ENCODE data around the gene KCND3. TPM values are rescaled to one million over a fixed set of nuclear protein-coding genes. Genes with fewer than 3 reads are reported as not detected.

Gene KCND3
- total and polyA plus RNA-seq, 2 of the 4 experiments (the other 2 are of a cell fraction) = under 0.01 to 0.03 TPM

- H3K27me3 ChIP-seq (ENCODE audit: control insufficient read depth, insufficient read depth, low read length) = peaks cover 41% of the 10 kb centered on the region
- H2AK5ac ChIP-seq (ENCODE audit: low read depth, low read length) = no peak overlapping the region
- no peak overlapping the region for H2BK120ac ChIP-seq (ENCODE audit: low read depth, low read length)
- no peaks in the 10 kb centered on the region for H3K36me3 ChIP-seq (ENCODE audit: control insufficient read depth, insufficient read depth, low read length)
- no peak overlapping the region for H3K4me3 ChIP-seq (ENCODE audit: insufficient read depth, low read depth, low read length)
- H2BK5ac ChIP-seq (ENCODE audit: low read depth, low read length, poor library complexity, severe bottlenecking) = no peak overlapping the region
- no peak overlapping the region for H3K9ac ChIP-seq (ENCODE audit: low read depth, low read length)
- no peaks in the 10 kb centered on the region for H3K79me1 ChIP-seq (ENCODE audit: low read depth in 1 of 2, low read length in 2 of 2)
- no peaks in the 10 kb centered on the region for H4K20me1 ChIP-seq (ENCODE audit: insufficient read depth, low read length)
- no peak overlapping the region for H3K4ac ChIP-seq (ENCODE audit: low read depth, low read length)
- ChIA-PET POLR2A (ENCODE audit: unreplicated experiment) (no interaction called here), CTCF (no interaction called here)
- TF ChIP-seq CHD1 (IDR thresholded peaks at IDR 0.05; ENCODE audit: low read depth, low read length) = no peak
- no peak for TF ChIP-seq POLR2A (IDR thresholded peaks at IDR 0.05; ENCODE audit: low read depth, low read length)
- TF ChIP-seq, protein P1, sequence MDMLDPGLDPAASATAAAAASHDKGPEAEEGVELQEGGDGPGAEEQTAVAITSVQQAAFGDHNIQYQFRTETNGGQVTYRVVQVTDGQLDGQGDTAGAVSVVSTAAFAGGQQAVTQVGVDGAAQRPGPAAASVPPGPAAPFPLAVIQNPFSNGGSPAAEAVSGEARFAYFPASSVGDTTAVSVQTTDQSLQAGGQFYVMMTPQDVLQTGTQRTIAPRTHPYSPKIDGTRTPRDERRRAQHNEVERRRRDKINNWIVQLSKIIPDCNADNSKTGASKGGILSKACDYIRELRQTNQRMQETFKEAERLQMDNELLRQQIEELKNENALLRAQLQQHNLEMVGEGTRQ (IDR thresholded peaks at IDR 0.05; ENCODE audit: low read depth, low read length) = no peak
- TF ChIP-seq RCOR1 (IDR thresholded peaks at IDR 0.05; ENCODE audit: insufficient replicate concordance, low read length) = no peak
- no peak for TF ChIP-seq FOS (IDR thresholded peaks at IDR 0.05; ENCODE audit: low read depth, low read length)
- TF ChIP-seq BHLHE40 (IDR thresholded peaks at IDR 0.05; ENCODE audit: low read depth, low read length) = no peak
- TF ChIP-seq CTCF (conservative IDR thresholded peaks at IDR 0.05; ENCODE audit: low read depth, low read length) = no peak
- no peak for TF ChIP-seq MXI1 (IDR thresholded peaks at IDR 0.05; ENCODE audit: borderline replicate concordance, low read depth, low read length)
- no peak for TF ChIP-seq SMC3 (IDR thresholded peaks at IDR 0.05; ENCODE audit: low read depth, low read length)
- TF ChIP-seq RAD21 (IDR thresholded peaks at IDR 0.05; ENCODE audit: low read length) = no peak
- no peak for TF ChIP-seq MAZ (IDR thresholded peaks at IDR 0.05; ENCODE audit: borderline replicate concordance, low read depth, low read length)
- TF ChIP-seq RFX5 (IDR thresholded peaks at IDR 0.05; ENCODE audit: low read depth, low read length) = no peak
- TF ChIP-seq NFE2L2 (IDR thresholded peaks at IDR 0.05; ENCODE audit: low read depth, low read length) = no peak
- no peak for TF ChIP-seq MAFK (IDR thresholded peaks at IDR 0.05; ENCODE audit: low read depth, low read length)
- TF ChIP-seq CEBPB (IDR thresholded peaks at IDR 0.05; ENCODE audit: low read depth, low read length) = no peak
- no peak overlapping the region for H4K8ac ChIP-seq (ENCODE audit: low read depth in 2 of 2, low read length in 2 of 2)
- H2BK15ac ChIP-seq (ENCODE audit: low read depth, low read length) = no peak overlapping the region
- H4K91ac ChIP-seq (ENCODE audit: insufficient read depth, low read depth, low read length) = no peak overlapping the region
- H4K5ac ChIP-seq (ENCODE audit: low read depth, low read length) = no peak overlapping the region
- no peak overlapping the region for H3K56ac ChIP-seq (ENCODE audit: extremely low read depth, insufficient read depth, low read length)
- no peak for ATAC-seq (ENCODE audit: low read depth)
- in situ Hi-C loops (cut with MboI; ENCODE audit: low sequenced_read_pairs) = no loop called here
- H3K9me1 ChIP-seq (ENCODE audit: insufficient read depth, low read length) = no peaks in the 10 kb centered on the region
- no peaks in the 10 kb centered on the region for H3K9me3 ChIP-seq (ENCODE audit: control insufficient read depth, insufficient read depth, low read length)
- H3K23ac ChIP-seq (ENCODE audit: low read depth, low read length) = no peak overlapping the region
- H2AK9ac ChIP-seq (replicated peaks; ENCODE audit: low read depth, low read length, poor library complexity) = no peak overlapping the region
- H3K4me1 ChIP-seq (ENCODE audit: control insufficient read depth, insufficient read depth, low read length) = peaks cover 2% of the 10 kb centered on the region; the same call in 1 of the 2 replicates
- H2BK20ac ChIP-seq (ENCODE audit: low read depth, low read length) = no peak overlapping the region
- intact Hi-C loops (cut with micrococcal nuclease) = no loop called here
- dilution Hi-C loops (cut with HindIII; ENCODE audit: low sequenced_read_pairs, unreplicated experiment) = no loop called here
- no peak for DNase-seq
- no peak overlapping the region for H2AFZ ChIP-seq (replicated peaks; ENCODE audit: low read length, poor library complexity)
- H3K4me2 ChIP-seq (ENCODE audit: low read depth, low read length) = no peak overlapping the region
- H3K18ac ChIP-seq (ENCODE audit: low read depth, low read length) = no peak overlapping the region
- H3K14ac ChIP-seq (replicated peaks; ENCODE audit: low read depth, low read length) = no peak overlapping the region
- WGBS, 2 experiments (ENCODE audit: extremely low coverage in 2 of 2, insufficient read length in 1 of 2) = 100% methylated on average over 1 of the region's 4 CpGs; no CpG with 5 or more reads in 1 of the 2 experiments
- H3K27ac ChIP-seq (ENCODE audit: insufficient read depth, low read length) = no peak overlapping the region
- BruUV-seq (replicated peaks) = no TSS peak
Measured at GRCh38 chr1:111784273-111784901, 205.1 kb downstream of the KCND3 start.

Data from IMR-90 (cell line).